Thyroid gland (tissue), 4 donors: ENCODE measurements around the gene PKP2.

Source experiments
- CTCF ChIP-seq, 6 experiments: fragments of 200-600 bp in 3 of 6; fragments of 450-650 bp in 3 of 6; sonication (generic) in 3 of 6; IDR thresholded peaks; one replicate each; pipeline ENCODE4 v1.5.1; 2016 to 2019; ENCODE audit warnings: antibody characterized with exemption in 6 of 6, mild to moderate bottlenecking in 2 of 6, inconsistent platforms in 1 of 6, moderate library complexity in 1 of 6
- POLR2A ChIP-seq, 2 donors: fragments of 450-650 bp; IDR thresholded peaks; one replicate each; pipeline ENCODE4 v1.6.1; 2017; ENCODE audit warnings: antibody characterized with exemption in 2 of 2, mild to moderate bottlenecking in 2 of 2, moderate library complexity in 1 of 2

GRCh38 chr12:32918890-32919801, 22.6 kb upstream of the PKP2 start:
- TF ChIP-seq CTCF (IDR thresholded peaks at IDR 0.05), result peak in 4 of 6 experiments; percentile 22 to 63 (median 46)
- no peak for TF ChIP-seq POLR2A (IDR thresholded peaks at IDR 0.05)
